ENCODE measurements around the gene DTNA. TPM values are rescaled to one million over a fixed set of nuclear protein-coding genes. Genes with fewer than 3 reads are reported as not detected.
"Not testable (repeated sequence)": the region's sequence is repeated elsewhere in the genome, so short reads cannot be mapped to it uniquely, and the experiment has no call there.

DTNA gene
- polyA plus RNA-seq, 3 donors: 20.2 to 25.2 (median 20.5) TPM

GRCh38 chr18:34723143-34723542 lies 13.0 kb downstream of the DTNA start:
- DNase-seq (ENCODE audit: low read depth in 3 of 3, low spot score in 2 of 3): no peak

- DNase-seq (ENCODE audit: low read depth in 3 of 3, low spot score in 2 of 3): not testable (repeated sequence)
Observed at GRCh38 chr18:34725737-34726136, 15.6 kb downstream of the DTNA start.

GRCh38 chr18:34726286-34727004 lies 16.3 kb downstream of the DTNA start:
- DNase-seq (ENCODE audit: low read depth in 3 of 3, low spot score in 2 of 3): no peak

- no peak for DNase-seq (ENCODE audit: low read depth in 3 of 3, low spot score in 2 of 3)
Observed at GRCh38 chr18:34729264-34729663, 19.2 kb downstream of the DTNA start.

- no peak for DNase-seq (ENCODE audit: low read depth in 3 of 3, low spot score in 2 of 3)
Observed at GRCh38 chr18:34729740-34730355, 19.8 kb downstream of the DTNA start.

GRCh38 chr18:34730774-34731173 lies 20.7 kb downstream of the DTNA start:
- no peak for DNase-seq (ENCODE audit: low read depth in 3 of 3, low spot score in 2 of 3)

- no peak for DNase-seq (ENCODE audit: low read depth in 3 of 3, low spot score in 2 of 3)
Observed at GRCh38 chr18:34734056-34734455, 24.0 kb downstream of the DTNA start.

GRCh38 chr18:34734526-34734925 lies 24.4 kb downstream of the DTNA start:
- DNase-seq (ENCODE audit: low read depth in 3 of 3, low spot score in 2 of 3): not testable (repeated sequence)

GRCh38 chr18:34738175-34738894 lies 28.2 kb downstream of the DTNA start:
- no peak for DNase-seq (ENCODE audit: low read depth in 3 of 3, low spot score in 2 of 3)

- DNase-seq (ENCODE audit: low read depth in 3 of 3, low spot score in 2 of 3): no peak
Observed at GRCh38 chr18:34740101-34740500, 30.0 kb downstream of the DTNA start.

- no peak for DNase-seq (ENCODE audit: low read depth in 3 of 3, low spot score in 2 of 3)
Observed at GRCh38 chr18:34740724-34741123, 30.6 kb downstream of the DTNA start.

- no peak for DNase-seq (ENCODE audit: low read depth in 3 of 3, low spot score in 2 of 3)
Observed at GRCh38 chr18:34741401-34741800, 31.3 kb downstream of the DTNA start.

- no peak for DNase-seq (ENCODE audit: low read depth in 3 of 3, low spot score in 2 of 3)
Observed at GRCh38 chr18:34742891-34743341, 32.8 kb downstream of the DTNA start.

- DNase-seq (ENCODE audit: low read depth in 3 of 3, low spot score in 2 of 3): no peak
Observed at GRCh38 chr18:34744569-34744968, 34.5 kb downstream of the DTNA start.

- DNase-seq (ENCODE audit: low read depth in 3 of 3, low spot score in 2 of 3): no peak
Observed at GRCh38 chr18:34746614-34747013, 36.5 kb downstream of the DTNA start.

- no peak for DNase-seq (ENCODE audit: low read depth in 3 of 3, low spot score in 2 of 3)
Observed at GRCh38 chr18:34749721-34750120, 39.6 kb downstream of the DTNA start.

- DNase-seq (ENCODE audit: low read depth in 3 of 3, low spot score in 2 of 3): no peak
Observed at GRCh38 chr18:34752056-34752455, 42.0 kb downstream of the DTNA start.

GRCh38 chr18:34754300-34754699 lies 44.2 kb downstream of the DTNA start:
- no peak for DNase-seq (ENCODE audit: low read depth in 3 of 3, low spot score in 2 of 3)

GRCh38 chr18:34757666-34758065 lies 47.6 kb downstream of the DTNA start:
- DNase-seq (ENCODE audit: low read depth in 3 of 3, low spot score in 2 of 3): no peak

- DNase-seq (ENCODE audit: low read depth in 3 of 3, low spot score in 2 of 3): no peak
Observed at GRCh38 chr18:34758378-34758948, 48.4 kb downstream of the DTNA start.

GRCh38 chr18:34760444-34760843 lies 50.3 kb downstream of the DTNA start:
- no peak for DNase-seq (ENCODE audit: low read depth in 3 of 3, low spot score in 2 of 3)
